HepG2 (cell line): ENCODE results near the gene MGST1. TPM values are rescaled to one million over a fixed set of nuclear protein-coding genes. Genes with fewer than 3 reads are reported as not detected.

Experiments used
- ATAC-seq: fragments of 200-7000 bp; cut with Tn5 transposase; 3 replicates; pipeline ENCODE4 v1.9.1; 2020; ENCODE audit warnings: mild to moderate bottlenecking, moderate library complexity
- BruUV-seq: library from RNA; stranded (reverse); fragments of 400-500 nt; replicated peaks from 2 replicates; lab custom pipeline; 2021; lab: Mats Ljungman, UMichigan
- CTCF ChIA-PET: fragments of 300-600 bp; formaldehyde crosslinking; extraction: SDS; loops from one replicate; lab custom pipeline; 2021; ENCODE audit warnings: low total read pairs, inconsistent platforms, low intra/inter-chr PET ratio; lab: Yijun Ruan, JAX
- POLR2A ChIA-PET: fragments of 350-600 bp; sonication (Branson Sonifier 250); formaldehyde crosslinking; loops from one replicate; lab custom pipeline; 2020; ENCODE audit warnings: antibody characterized with exemption, inconsistent platforms; lab: Yijun Ruan, JAX
- DNase-seq: peaks from one replicate; pipeline ENCODE4 v3.0.0-alpha.2; 2015; ENCODE audit warnings: low spot score
- FAIRE-seq: peaks from 3 replicates; lab custom pipeline; 2011; peaks lifted over from hg19 to GRCh38; lab: Jason Lieb, UNC
- H2AFZ ChIP-seq: one replicate; pipeline ENCODE4 v1.6.1; 2011; ENCODE audit warnings: low read length, inconsistent platforms
- H3K27ac ChIP-seq: fragments of 300-600 bp; 3 replicates; pipeline ENCODE4 v1.8.0; 2011; ENCODE audit warnings: mixed run types, mild to moderate bottlenecking, mixed read lengths, low read length, inconsistent platforms; ENCODE audit not compliant: insufficient read depth; ENCODE audit errors: extremely low read length
- H3K27me3 ChIP-seq, 2 experiments: fragments of 200-600 bp in 1 of 2; 2 replicates in 1 of 2; 3 replicates in 1 of 2; pipeline versions ENCODE4 v1.6.0 to v1.8.0; 2011; ENCODE audit warnings: low read length in 2 of 2, mild to moderate bottlenecking in 2 of 2, moderate library complexity in 2 of 2, inconsistent platforms in 1 of 2; ENCODE audit not compliant: insufficient read depth in 2 of 2, control insufficient read depth in 1 of 2
- H3K36me3 ChIP-seq, 2 experiments: fragments of 200-600 bp in 1 of 2; replicated peaks in 1 of 2; 2 replicates in 1 of 2; 3 replicates in 1 of 2; pipeline versions ENCODE4 v1.5.1 to v1.8.0; 2011; ENCODE audit warnings: low read length in 2 of 2, inconsistent platforms in 1 of 2; ENCODE audit not compliant: insufficient read depth in 2 of 2, control insufficient read depth in 1 of 2
- H3K4me1 ChIP-seq: 2 replicates; pipeline ENCODE4 v1.5.1; 2012; ENCODE audit warnings: low read length, inconsistent platforms; ENCODE audit not compliant: insufficient read depth
- H3K4me2 ChIP-seq: 2 replicates; pipeline ENCODE4 v1.6.0; 2011; ENCODE audit warnings: low read depth, low read length, inconsistent platforms
- H3K4me3 ChIP-seq, 3 experiments: fragments of 200-600 bp in 1 of 3; sonication (generic), shearing (Covaris generic) in 1 of 3; replicated peaks in 1 of 3; 2 replicates each; pipeline ENCODE4 v1.5.1; 2011 to 2016; ENCODE audit warnings: low read length in 3 of 3, inconsistent platforms in 2 of 3, low read depth in 2 of 3, mild to moderate bottlenecking in 2 of 3, control low read depth in 1 of 3, mixed read lengths in 1 of 3; ENCODE audit not compliant: insufficient read depth in 1 of 3
- H3K79me2 ChIP-seq: one replicate; pipeline ENCODE4 v1.6.1; 2011; ENCODE audit warnings: low read length, inconsistent platforms; ENCODE audit not compliant: insufficient read depth
- H3K9ac ChIP-seq: 2 replicates; pipeline ENCODE4 v1.6.0; 2011; ENCODE audit warnings: mild to moderate bottlenecking, low read depth, low read length, inconsistent platforms; ENCODE audit not compliant: insufficient read depth
- H3K9me3 ChIP-seq: 2 replicates; pipeline ENCODE4 v1.5.1; 2012; ENCODE audit warnings: mild to moderate bottlenecking, low read length
- H4K20me1 ChIP-seq: 2 replicates; pipeline ENCODE4 v1.6.0; 2011; ENCODE audit warnings: inconsistent platforms, mild to moderate bottlenecking, low read length, moderate library complexity; ENCODE audit not compliant: insufficient read depth
- KDM5A ChIP-seq: fragments of 200-600 bp; sonication (generic); IDR thresholded peaks from 2 replicates; pipeline ENCODE4 v1.7.0; 2018; ENCODE audit warnings: antibody characterized with exemption, mild to moderate bottlenecking, low read length, borderline replicate concordance
- KLF12 ChIP-seq: sonication (generic); formaldehyde crosslinking; IDR thresholded peaks from 2 replicates; pipeline ENCODE4 v1.4.0; 2020; ENCODE audit warnings: missing genetic modification reagents, borderline replicate concordance
- NPAS2 ChIP-seq: sonication (generic); formaldehyde crosslinking; IDR thresholded peaks from 2 replicates; pipeline ENCODE4 v1.8.0; 2022; ENCODE audit warnings: mild to moderate bottlenecking, missing genetic modification reagents, borderline replicate concordance
- RCOR2 ChIP-seq: IDR thresholded peaks from 2 replicates; pipeline ENCODE4 v1.6.1; 2016; ENCODE audit warnings: missing biosample characterization, missing genetic modification reagents
- RFXANK ChIP-seq: IDR thresholded peaks from 2 replicates; pipeline ENCODE4 v1.6.1; 2016
- ZNF282 ChIP-seq: fragments of 450-650 bp; IDR thresholded peaks from 2 replicates; pipeline ENCODE4 v1.6.1; 2018; ENCODE audit not compliant: partially characterized antibody
- ZNF790 ChIP-seq: sonication (generic); formaldehyde crosslinking; IDR thresholded peaks from 2 replicates; pipeline ENCODE4 v1.8.0; 2022; ENCODE audit warnings: missing genetic modification reagents, mild to moderate bottlenecking, borderline replicate concordance
- ZNF879 ChIP-seq: sonication (generic); formaldehyde crosslinking; IDR thresholded peaks from 2 replicates; pipeline ENCODE4 v1.8.1; 2023; ENCODE audit warnings: missing genetic modification reagents
- WGBS: methylation state at CpG from one replicate; pipeline ENCODE4 v1.1.6; 2017; ENCODE audit warnings: low lambda C conversion rate; 5-methylcytosine and 5-hydroxymethylcytosine counted together
- in situ Hi-C: cut with HindIII; loops from 2 replicates; pipeline ENCODE4 v1.10.0; 2017; ENCODE audit warnings: low pct_unique_long_range_greater_than_20kb; ENCODE audit not compliant: extremely low pct_ligation_motif_present
- intact Hi-C: fragments of 100-400 bp; cut with micrococcal nuclease; formaldehyde crosslinking; loops from one replicate; pipeline ENCODE4 v1.10.0; 2022; ENCODE audit not compliant: unreplicated experiment
- polyA plus RNA-seq, 8 experiments: library from polyadenylated mRNA; depleted of rRNA in 3 of 8; stranded (reverse) in 7 of 8; unstranded in 1 of 8; fragments of >200 nt; fragmentation: Illumina TruSeq in 4 of 8; extraction: Trizol in 4 of 8; gene quantifications; 2 replicates each; pipeline versions ENCODE4 v1.2.1 to v1.2.3, GENCODE V29; 2011 to 2016; ENCODE audit warnings: low read depth in 4 of 8, missing spikeins in 1 of 8, mixed read lengths in 1 of 8; ENCODE audit not compliant: insufficient read depth in 1 of 8
- total RNA-seq, 5 experiments: library from RNA; depleted of rRNA; stranded (reverse); fragments of >200 nt; fragmentation: Illumina TruSeq; extraction: Trizol; gene quantifications; 2 replicates each; pipeline ENCODE4 v1.2.3, GENCODE V29; 2016; ENCODE audit warnings: low read depth in 1 of 5
- TF ChIP-seq, protein P1 (sequence below): sonication (generic); formaldehyde crosslinking; IDR thresholded peaks from 2 replicates; pipeline ENCODE4 v1.8.0; 2022; ENCODE audit warnings: missing genetic modification reagents, mild to moderate bottlenecking, inconsistent platforms, borderline replicate concordance
- TF ChIP-seq, protein P2 (sequence below): sonication (generic); formaldehyde crosslinking; IDR thresholded peaks from 2 replicates; pipeline ENCODE4 v1.5.1; 2020; ENCODE audit warnings: missing genetic modification reagents, mild to moderate bottlenecking, borderline replicate concordance

The MGST1 gene
- total and polyA plus RNA-seq, 2 of the 13 experiments (the other 11 are each of a cell fraction or from before 2014, with no cell fraction given) = 119 to 152 TPM

DNA sequence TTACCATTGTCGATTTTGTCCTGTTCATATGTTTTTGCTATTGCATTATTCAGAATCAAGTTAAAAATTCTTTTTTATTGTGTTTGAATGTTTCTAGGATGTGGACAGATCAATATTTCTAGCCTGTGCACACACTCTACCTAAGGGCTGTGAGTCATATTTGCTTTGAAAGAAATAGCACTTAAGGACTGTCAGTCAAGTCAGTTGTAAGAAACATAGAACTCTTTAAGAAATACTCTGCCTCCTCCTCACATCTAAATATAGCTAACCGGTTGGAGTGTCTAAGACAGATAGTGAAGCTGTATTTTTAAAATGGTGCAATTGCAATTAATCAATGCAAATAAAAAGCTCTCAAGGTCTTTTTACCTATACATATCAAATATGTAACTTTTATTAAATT, 17.9 kb upstream of the MGST1 start:
- FAIRE-seq (no peak), DNase-seq (no peak), ATAC-seq (no peak)
- TF ChIP-seq ZNF879 (CRISPR knock-in tag) (no peak), RCOR2 (CRISPR knock-in tag) (no peak), RFXANK (CRISPR knock-in tag) (no peak), ZNF790 (no peak), ZNF282 (no peak), KLF12 (no peak)
- TF ChIP-seq, protein P1, sequence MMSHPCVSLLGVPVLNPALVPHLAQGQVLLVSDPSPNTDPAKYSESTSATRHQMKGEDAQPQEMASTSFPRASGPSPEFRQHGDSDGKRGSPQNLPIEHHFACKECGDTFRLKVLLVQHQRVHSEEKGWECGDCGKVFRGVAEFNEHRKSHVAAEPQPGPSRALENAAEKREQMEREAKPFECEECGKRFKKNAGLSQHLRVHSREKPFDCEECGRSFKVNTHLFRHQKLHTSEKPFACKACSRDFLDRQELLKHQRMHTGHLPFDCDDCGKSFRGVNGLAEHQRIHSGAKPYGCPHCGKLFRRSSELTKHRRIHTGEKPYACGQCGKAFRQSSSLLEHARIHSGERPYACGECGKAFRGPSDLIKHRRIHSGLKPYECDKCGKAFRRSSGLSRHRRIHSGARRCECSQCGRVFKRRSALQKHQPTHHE (CRISPR knock-in tag) = no peak
- H3K9me3 ChIP-seq = 0 out of 2 replicates have a peak, but pooled peaks cover 5% of the 10 kb centered on the region
- H3K36me3 ChIP-seq = no peaks in the 10 kb centered on the region
- in situ Hi-C loops (no loop called here), intact Hi-C loops (no loop called here)
- no peak overlapping the region for H3K4me3 ChIP-seq
- no peak overlapping the region for H2AFZ ChIP-seq
- H3K4me1 ChIP-seq = no peaks in the 10 kb centered on the region
- no peaks in the 10 kb centered on the region for H4K20me1 ChIP-seq
- H3K27ac ChIP-seq = no peak overlapping the region
- no peaks in the 10 kb centered on the region for H3K27me3 ChIP-seq
- no TSS peak for BruUV-seq
- no peak overlapping the region for H3K9ac ChIP-seq
- ChIA-PET POLR2A (no interaction called here), CTCF (no interaction called here)
- no peak overlapping the region for H3K4me2 ChIP-seq
- 6% methylated on average over 2 of the region's 2 CpGs for WGBS
- H3K79me2 ChIP-seq = no peaks in the 10 kb centered on the region

DNA sequence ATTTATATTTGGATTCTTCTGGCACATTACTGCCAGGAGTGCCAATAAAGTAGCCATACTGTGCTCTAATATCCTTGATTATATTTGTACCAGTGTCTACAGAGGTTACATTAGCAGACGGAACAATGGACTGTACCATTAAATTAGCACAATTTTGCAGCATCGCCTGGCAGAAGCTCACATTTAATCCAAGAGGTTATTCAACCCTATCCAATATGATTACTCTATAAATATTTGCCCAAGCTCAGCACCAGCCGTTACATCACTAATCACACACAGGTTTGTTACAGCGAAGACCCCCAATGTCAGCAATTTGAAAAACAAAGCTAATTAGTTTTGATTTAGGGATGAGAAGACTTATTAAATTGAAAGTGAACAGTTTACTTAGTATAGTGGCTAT, 16.9 kb upstream of the MGST1 start:
- no peak for FAIRE-seq
- WGBS = 33% methylated on average over 4 of the region's 4 CpGs
- intact Hi-C loops = no loop called here
- H3K4me2 ChIP-seq = no peak overlapping the region
- in situ Hi-C loops = no loop called here
- no peaks in the 10 kb centered on the region for H4K20me1 ChIP-seq
- H3K79me2 ChIP-seq = no peaks in the 10 kb centered on the region
- H3K27me3 ChIP-seq = no peaks in the 10 kb centered on the region
- no TSS peak for BruUV-seq
- no peak overlapping the region for H3K4me3 ChIP-seq
- DNase-seq = no peak
- ATAC-seq = no peak
- H2AFZ ChIP-seq = no peak overlapping the region
- H3K36me3 ChIP-seq = no peaks in the 10 kb centered on the region
- H3K4me1 ChIP-seq = no peaks in the 10 kb centered on the region
- TF ChIP-seq NPAS2 (CRISPR knock-in tag) (no peak), KDM5A (no peak)
- TF ChIP-seq, protein P2, sequence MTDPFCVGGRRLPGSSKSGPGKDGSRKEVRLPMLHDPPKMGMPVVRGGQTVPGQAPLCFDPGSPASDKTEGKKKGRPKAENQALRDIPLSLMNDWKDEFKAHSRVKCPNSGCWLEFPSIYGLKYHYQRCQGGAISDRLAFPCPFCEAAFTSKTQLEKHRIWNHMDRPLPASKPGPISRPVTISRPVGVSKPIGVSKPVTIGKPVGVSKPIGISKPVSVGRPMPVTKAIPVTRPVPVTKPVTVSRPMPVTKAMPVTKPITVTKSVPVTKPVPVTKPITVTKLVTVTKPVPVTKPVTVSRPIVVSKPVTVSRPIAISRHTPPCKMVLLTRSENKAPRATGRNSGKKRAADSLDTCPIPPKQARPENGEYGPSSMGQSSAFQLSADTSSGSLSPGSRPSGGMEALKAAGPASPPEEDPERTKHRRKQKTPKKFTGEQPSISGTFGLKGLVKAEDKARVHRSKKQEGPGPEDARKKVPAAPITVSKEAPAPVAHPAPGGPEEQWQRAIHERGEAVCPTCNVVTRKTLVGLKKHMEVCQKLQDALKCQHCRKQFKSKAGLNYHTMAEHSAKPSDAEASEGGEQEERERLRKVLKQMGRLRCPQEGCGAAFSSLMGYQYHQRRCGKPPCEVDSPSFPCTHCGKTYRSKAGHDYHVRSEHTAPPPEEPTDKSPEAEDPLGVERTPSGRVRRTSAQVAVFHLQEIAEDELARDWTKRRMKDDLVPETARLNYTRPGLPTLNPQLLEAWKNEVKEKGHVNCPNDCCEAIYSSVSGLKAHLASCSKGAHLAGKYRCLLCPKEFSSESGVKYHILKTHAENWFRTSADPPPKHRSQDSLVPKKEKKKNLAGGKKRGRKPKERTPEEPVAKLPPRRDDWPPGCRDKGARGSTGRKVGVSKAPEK (CRISPR knock-in tag) = no peak
- H3K27ac ChIP-seq = no peak overlapping the region
- ChIA-PET CTCF (no interaction called here), POLR2A (no interaction called here)
- H3K9ac ChIP-seq = no peak overlapping the region
- H3K9me3 ChIP-seq = 0 out of 2 replicates have a peak, but pooled peaks cover 5% of the 10 kb centered on the region
